Measurements from ENCODE around the gene FOXB1.

Gene FOXB1

DNA sequence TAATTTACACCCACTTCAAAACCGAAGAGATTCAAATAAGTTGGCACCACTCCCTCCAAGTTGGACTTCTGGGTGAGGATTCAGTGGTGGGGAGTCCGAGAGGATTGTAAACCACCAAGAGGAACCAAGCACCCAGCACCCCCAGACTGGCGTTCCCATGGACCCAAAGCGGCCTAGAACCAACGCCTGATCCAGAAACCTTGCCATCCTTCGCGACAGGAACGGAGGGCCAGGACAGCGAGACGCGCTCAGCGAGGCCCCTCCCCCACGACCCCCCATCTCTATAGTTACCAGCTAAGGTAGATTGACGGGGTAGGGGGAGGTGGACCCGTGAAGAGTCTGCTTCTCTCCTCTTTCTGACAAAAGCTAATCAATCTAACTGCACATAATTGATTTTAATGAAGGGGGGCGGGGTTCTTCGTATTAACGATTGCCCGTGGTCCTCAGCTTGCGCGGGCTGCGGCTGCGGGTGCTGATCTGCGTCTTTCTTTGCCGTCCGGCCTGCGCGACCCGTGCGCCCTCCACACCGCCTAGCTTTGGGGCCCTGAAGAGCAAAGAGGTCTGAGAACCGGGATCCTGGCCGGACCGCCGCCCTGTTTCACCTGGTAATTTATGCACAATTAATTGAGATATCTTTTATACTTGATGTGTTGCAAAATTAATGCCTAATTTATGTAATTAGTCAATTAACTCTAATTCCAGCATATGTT is 10.9 kb upstream of the FOXB1 start:
- Histone ChIP-seq H3K9me3 (ENCODE audit: insufficient read depth, low read depth, low read length) (no peaks in the 10 kb centered on the region), H3K4me3 (ENCODE audit: low read length) (peak overlapping the region; percentile 77; the same call in 1 of the 2 replicates), H3K27me3 (ENCODE audit: insufficient read depth, low read length) (peaks cover 58% of the 10 kb centered on the region), H3K36me3 (ENCODE audit: insufficient read depth, low read depth, low read length) (no peaks in the 10 kb centered on the region), H3K4me1 (ENCODE audit: insufficient read depth, low read length) (peaks cover 14% of the 10 kb centered on the region; the same call in 1 of the 2 replicates), H3K27ac (ENCODE audit: low read length) (no peak overlapping the region), H3K9ac (ENCODE audit: low read depth, low read length) (no peak overlapping the region)

DNA sequence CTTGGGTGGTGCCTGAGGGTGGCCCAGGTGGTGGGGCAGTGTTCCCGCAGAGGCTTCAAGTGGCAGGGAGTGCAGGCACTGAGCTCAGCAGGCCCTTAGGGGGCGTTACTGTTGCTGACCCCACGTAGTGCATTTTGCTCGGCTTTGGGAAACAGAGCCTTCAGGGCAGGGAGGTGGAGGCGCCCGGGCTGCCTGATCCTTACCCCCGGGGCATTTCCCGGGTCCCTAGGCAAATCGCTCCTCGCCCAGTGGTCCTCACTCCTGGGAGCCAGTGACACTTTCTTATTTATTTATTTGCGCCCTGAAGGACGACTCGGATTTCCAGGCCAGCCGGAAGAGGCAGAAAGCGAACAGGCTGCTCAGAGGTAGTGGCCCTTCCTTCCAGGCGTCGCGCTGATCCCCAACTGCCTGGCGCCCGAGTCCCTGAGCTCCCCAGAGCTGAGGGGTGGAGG is 10.1 kb upstream of the FOXB1 start:
- peaks cover 21% of the 10 kb centered on the region; the same call in 1 of the 2 replicates for H3K4me1 ChIP-seq (ENCODE audit: insufficient read depth, low read length)
- H3K27ac ChIP-seq (ENCODE audit: low read length) = no peak overlapping the region
- no peaks in the 10 kb centered on the region for H3K36me3 ChIP-seq (ENCODE audit: insufficient read depth, low read depth, low read length)
- H3K9ac ChIP-seq (ENCODE audit: low read depth, low read length) = peak overlapping the region; percentile 78; the same call in 1 of the 2 replicates
- no peaks in the 10 kb centered on the region for H3K9me3 ChIP-seq (ENCODE audit: insufficient read depth, low read depth, low read length)
- peaks cover 66% of the 10 kb centered on the region for H3K27me3 ChIP-seq (ENCODE audit: insufficient read depth, low read length)
- peak overlapping the region; percentile 77 for H3K4me3 ChIP-seq (ENCODE audit: low read length)

DNA sequence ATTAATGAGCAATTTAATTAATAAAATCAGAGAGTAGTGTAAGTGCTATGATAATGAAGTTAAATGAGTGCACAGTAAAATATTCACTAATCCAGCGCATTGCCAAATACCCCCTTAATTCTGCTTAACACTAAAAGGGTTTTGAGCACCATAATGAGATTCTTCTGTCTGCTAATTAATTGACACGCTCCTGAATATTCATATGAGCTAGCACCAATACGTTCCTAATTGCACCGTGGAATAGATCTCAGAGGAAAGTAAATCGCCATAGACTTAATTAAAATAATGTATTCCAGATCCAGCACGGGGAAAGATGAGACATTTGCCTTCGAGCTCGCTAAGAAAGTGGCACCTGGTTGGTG is 9.6 kb upstream of the FOXB1 start:
- H3K27ac ChIP-seq (ENCODE audit: low read length) = no peak overlapping the region
- H3K27me3 ChIP-seq (ENCODE audit: insufficient read depth, low read length) = peaks cover 71% of the 10 kb centered on the region
- no peaks in the 10 kb centered on the region for H3K36me3 ChIP-seq (ENCODE audit: insufficient read depth, low read depth, low read length)
- peak overlapping the region; percentile 78; the same call in 1 of the 2 replicates for H3K9ac ChIP-seq (ENCODE audit: low read depth, low read length)
- no peaks in the 10 kb centered on the region for H3K9me3 ChIP-seq (ENCODE audit: insufficient read depth, low read depth, low read length)
- peak overlapping the region; percentile 77 for H3K4me3 ChIP-seq (ENCODE audit: low read length)
- peaks cover 25% of the 10 kb centered on the region; the same call in 1 of the 2 replicates for H3K4me1 ChIP-seq (ENCODE audit: insufficient read depth, low read length)

DNA sequence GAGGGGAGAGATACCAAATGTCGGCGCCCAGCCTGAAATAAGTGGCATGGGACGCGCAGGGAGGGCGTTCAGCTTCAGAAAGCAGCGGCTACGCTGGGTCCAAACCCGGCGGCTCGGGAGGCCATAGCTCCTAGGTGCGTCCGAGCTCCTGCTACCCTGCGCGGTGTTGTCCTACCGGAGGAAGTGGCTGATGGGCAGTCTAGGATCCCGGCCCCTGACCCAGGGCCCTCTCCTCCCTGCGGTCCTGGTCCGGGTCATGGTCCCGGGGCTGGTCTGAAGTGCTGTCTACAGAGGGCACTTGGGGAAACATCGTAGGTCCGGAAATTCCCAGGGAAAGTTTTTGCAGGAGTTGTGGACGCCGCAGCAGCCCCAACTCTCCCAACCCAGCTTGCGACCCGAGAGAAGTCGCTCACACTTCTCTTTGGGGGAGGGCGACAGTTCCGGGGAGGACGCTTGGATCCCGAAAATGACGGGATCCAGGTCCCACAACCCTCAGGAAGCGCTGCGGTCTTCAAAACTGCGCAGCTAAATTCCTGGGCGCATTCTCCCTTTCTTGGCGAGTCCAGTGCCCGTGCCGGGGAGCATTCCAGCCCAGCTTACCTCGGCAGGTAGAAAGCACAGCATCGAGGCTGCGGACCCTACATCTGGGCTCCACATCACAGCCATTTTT is 9.1 kb upstream of the FOXB1 start:
- Histone ChIP-seq H3K27ac (ENCODE audit: low read length) (no peak overlapping the region), H3K36me3 (ENCODE audit: insufficient read depth, low read depth, low read length) (no peaks in the 10 kb centered on the region), H3K9me3 (ENCODE audit: insufficient read depth, low read depth, low read length) (no peaks in the 10 kb centered on the region), H3K4me3 (ENCODE audit: low read length) (peak overlapping the region; percentile 77), H3K4me1 (ENCODE audit: insufficient read depth, low read length) (peaks cover 25% of the 10 kb centered on the region; the same call in 1 of the 2 replicates), H3K27me3 (ENCODE audit: insufficient read depth, low read length) (peaks cover 76% of the 10 kb centered on the region), H3K9ac (ENCODE audit: low read depth, low read length) (peak overlapping the region; percentile 78)

DNA sequence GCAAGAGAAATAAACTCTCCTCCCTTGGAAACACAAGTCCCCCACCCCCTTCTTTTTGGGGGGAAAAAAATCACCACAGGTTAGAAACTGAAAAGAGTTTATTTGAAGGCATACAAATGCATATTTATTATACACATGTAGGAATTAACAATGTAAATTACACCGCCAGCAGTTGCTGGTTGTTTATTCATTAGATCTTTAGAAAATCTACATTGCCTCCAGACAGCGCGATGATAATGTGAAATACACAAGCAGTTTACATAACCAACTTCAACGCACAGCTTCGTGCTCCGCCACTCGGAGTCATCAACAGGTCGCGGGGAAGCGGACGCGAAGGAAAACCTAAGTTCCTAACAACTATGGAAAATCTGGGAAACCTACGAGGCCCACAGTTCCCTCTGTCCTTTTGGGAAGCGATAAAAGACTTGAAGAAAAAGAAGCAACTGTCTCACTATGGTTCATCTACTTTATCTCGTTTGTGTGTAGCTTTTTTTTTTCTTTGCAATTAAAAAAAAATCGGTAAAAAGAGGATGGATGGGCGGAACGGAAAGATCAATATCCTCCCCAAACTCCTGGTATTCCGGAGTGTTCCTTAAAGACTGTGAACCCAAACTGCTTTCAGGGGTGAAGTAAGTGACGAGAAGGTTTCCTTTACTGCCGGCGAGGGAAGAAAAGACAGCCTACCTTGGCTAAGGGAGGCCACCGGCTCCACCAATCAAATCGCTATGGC is 8.4 kb upstream of the FOXB1 start:
- H3K27ac ChIP-seq (ENCODE audit: low read length) = no peak overlapping the region
- peaks cover 28% of the 10 kb centered on the region; the same call in 1 of the 2 replicates for H3K4me1 ChIP-seq (ENCODE audit: insufficient read depth, low read length)
- H3K9me3 ChIP-seq (ENCODE audit: insufficient read depth, low read depth, low read length) = no peaks in the 10 kb centered on the region
- peaks cover 83% of the 10 kb centered on the region for H3K27me3 ChIP-seq (ENCODE audit: insufficient read depth, low read length)
- H3K36me3 ChIP-seq (ENCODE audit: insufficient read depth, low read depth, low read length) = no peaks in the 10 kb centered on the region
- H3K4me3 ChIP-seq (ENCODE audit: low read length) = peak overlapping the region; percentile 77
- H3K9ac ChIP-seq (ENCODE audit: low read depth, low read length) = peak overlapping the region; percentile 78; the same call in 1 of the 2 replicates

DNA sequence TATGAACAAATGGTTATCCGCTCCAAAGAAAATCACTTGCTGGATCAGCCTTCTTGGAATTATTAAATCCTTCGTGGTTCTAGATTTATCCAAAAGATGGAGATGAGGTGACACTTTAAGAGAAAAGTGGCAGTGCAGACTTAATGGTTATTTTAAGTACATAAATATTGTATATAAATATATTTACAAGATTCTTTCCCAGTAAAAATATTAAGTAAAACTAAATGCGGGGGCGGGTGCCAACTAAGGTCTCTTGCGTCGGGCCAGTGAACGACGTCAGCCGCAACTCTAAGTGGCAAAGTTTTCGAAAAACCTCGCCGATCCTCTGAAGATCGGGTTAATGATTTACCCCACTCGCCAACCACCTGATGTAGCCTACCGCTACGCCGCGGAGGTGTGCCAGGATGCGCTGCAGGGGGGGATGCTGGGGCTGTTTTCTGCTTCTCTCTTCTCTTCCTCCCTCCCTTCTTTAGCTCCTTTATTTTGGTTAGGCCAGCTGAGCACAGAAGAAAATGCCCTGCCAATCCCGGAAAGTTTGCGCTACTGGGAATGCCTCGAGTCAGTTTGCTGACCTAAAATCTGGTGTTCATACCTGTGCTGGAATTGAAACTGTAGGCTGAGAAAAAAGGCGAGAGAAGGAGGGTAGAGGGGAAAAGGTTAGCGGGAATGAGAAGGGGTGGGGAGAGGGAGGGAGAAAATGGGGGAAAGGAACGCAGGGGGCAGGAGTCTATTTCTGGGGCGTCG is 7.6 kb upstream of the FOXB1 start:
- Histone ChIP-seq H3K27ac (ENCODE audit: low read length) (no peak overlapping the region), H3K9me3 (ENCODE audit: insufficient read depth, low read depth, low read length) (no peaks in the 10 kb centered on the region), H3K4me3 (ENCODE audit: low read length) (peak overlapping the region; percentile 77), H3K36me3 (ENCODE audit: insufficient read depth, low read depth, low read length) (no peaks in the 10 kb centered on the region), H3K9ac (ENCODE audit: low read depth, low read length) (peak overlapping the region; percentile 53; the same call in 1 of the 2 replicates), H3K27me3 (ENCODE audit: insufficient read depth, low read length) (peaks cover 91% of the 10 kb centered on the region), H3K4me1 (ENCODE audit: insufficient read depth, low read length) (peaks cover 35% of the 10 kb centered on the region; the same call in 1 of the 2 replicates)

DNA sequence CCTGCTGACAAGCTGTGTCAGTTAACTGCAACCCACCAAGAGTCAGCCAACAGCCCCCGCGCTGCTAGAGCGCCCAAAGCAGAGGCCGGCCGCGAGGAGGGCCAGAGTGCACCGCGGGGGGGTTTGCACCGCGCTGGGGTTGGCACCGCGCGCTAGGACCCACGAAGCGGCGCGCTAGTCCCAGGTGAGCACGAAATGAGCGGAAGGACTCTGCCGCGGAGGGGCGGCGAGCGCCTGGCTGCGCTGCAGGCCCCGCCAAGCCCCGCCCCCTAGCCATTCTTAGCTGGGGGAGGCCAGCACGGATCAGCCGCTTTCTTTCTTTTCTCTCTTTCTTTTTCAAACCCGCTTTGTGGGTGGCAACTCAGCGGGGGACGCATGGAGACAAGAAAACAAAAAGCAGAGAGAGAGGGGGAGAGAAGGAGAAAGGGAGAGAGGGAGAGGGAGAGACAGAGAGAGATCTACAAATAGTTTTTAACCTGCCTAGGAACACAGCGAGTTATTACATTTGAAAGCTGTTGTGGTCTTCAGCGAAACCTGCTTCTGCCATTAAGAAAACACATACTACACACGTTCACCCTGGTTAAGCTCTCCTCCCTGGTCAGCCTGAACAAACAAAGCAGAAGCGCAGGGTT is 6.9 kb upstream of the FOXB1 start:
- no peaks in the 10 kb centered on the region for H3K36me3 ChIP-seq (ENCODE audit: insufficient read depth, low read depth, low read length)
- no peaks in the 10 kb centered on the region for H3K9me3 ChIP-seq (ENCODE audit: insufficient read depth, low read depth, low read length)
- H3K27ac ChIP-seq (ENCODE audit: low read length) = no peak overlapping the region
- H3K4me1 ChIP-seq (ENCODE audit: insufficient read depth, low read length) = peaks cover 41% of the 10 kb centered on the region; the same call in 1 of the 2 replicates
- H3K27me3 ChIP-seq (ENCODE audit: insufficient read depth, low read length) = peaks cover 98% of the 10 kb centered on the region
- H3K9ac ChIP-seq (ENCODE audit: low read depth, low read length) = peak overlapping the region; percentile 53; the same call in 1 of the 2 replicates
- H3K4me3 ChIP-seq (ENCODE audit: low read length) = peak overlapping the region; percentile 77

DNA sequence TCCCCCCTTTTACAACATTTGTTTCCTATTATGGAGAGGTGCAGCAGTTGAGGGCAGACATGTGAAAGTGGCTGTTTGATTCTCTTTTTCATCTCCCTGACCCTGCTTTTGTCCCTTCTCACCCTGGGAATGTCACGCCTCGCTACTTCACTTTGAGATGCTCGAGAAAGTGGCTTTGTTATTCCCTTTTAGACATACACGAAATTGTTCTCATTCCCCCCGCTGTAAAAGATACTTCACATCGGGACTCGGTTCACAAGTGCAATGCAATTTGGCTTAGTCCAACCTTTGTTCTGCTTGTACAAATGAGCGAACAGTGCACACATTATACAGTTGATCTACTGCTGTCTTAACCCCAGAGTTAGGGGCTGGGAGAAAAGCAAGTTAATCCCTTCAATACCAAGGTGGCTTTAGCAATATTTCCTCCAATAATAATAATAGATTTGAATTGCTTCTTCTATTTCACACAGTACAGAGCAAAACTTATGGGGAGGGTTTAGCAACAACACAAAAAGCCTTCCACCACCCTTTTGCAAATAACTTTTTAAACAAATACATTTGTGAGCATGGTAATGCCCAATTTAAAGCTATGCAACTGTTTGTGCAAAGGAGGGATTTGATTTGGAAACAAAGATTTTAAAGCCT is 5.7 kb upstream of the FOXB1 start:
- Histone ChIP-seq H3K36me3 (ENCODE audit: insufficient read depth, low read depth, low read length) (no peaks in the 10 kb centered on the region), H3K9me3 (ENCODE audit: insufficient read depth, low read depth, low read length) (no peaks in the 10 kb centered on the region), H3K27me3 (ENCODE audit: insufficient read depth, low read length) (peaks cover 98% of the 10 kb centered on the region), H3K4me1 (ENCODE audit: insufficient read depth, low read length) (peaks cover 41% of the 10 kb centered on the region; the same call in 1 of the 2 replicates), H3K4me3 (ENCODE audit: low read length) (peak overlapping the region; percentile 77), H3K27ac (ENCODE audit: low read length) (no peak overlapping the region), H3K9ac (ENCODE audit: low read depth, low read length) (peak overlapping the region; percentile 52)

DNA sequence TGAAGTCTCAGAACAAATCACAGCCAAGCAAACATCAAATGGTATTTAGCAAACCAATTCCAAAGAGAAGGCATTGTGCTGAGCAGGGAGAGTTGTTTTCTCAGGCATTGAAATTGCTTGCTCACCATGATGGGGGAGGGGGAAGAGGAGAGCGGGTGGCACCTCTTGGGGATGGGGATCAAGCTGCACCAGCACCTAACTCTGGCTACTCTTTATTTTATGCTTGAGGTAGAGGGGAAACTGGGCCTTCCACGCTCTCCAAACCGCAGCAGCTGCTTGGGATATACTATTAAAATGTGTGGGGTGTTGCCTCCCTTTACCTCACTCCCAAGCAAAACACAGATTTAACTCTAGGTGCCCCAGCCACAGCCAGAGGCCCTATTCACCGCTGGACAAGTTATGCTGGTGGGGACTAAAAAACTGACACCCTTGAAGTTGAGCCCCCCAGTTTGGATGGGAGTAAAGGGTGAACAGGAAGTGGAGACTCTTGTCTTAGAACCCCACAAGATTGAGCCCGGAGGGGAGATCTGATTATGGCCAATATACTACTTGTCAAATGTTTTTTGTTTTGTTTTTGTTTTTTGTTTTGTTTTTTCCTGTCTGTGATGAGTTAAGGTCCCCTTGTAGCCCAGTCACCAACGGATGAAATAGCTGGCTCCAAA is 5.0 kb upstream of the FOXB1 start:
- Histone ChIP-seq H3K27me3 (ENCODE audit: insufficient read depth, low read length) (peaks cover 98% of the 10 kb centered on the region), H3K4me1 (ENCODE audit: insufficient read depth, low read length) (peaks cover 41% of the 10 kb centered on the region; the same call in 1 of the 2 replicates), H3K9me3 (ENCODE audit: insufficient read depth, low read depth, low read length) (no peaks in the 10 kb centered on the region), H3K9ac (ENCODE audit: low read depth, low read length) (peak overlapping the region; percentile 76; the same call in 1 of the 2 replicates), H3K27ac (ENCODE audit: low read length) (no peak overlapping the region), H3K36me3 (ENCODE audit: insufficient read depth, low read depth, low read length) (no peaks in the 10 kb centered on the region), H3K4me3 (ENCODE audit: low read length) (peak overlapping the region; percentile 77)

DNA sequence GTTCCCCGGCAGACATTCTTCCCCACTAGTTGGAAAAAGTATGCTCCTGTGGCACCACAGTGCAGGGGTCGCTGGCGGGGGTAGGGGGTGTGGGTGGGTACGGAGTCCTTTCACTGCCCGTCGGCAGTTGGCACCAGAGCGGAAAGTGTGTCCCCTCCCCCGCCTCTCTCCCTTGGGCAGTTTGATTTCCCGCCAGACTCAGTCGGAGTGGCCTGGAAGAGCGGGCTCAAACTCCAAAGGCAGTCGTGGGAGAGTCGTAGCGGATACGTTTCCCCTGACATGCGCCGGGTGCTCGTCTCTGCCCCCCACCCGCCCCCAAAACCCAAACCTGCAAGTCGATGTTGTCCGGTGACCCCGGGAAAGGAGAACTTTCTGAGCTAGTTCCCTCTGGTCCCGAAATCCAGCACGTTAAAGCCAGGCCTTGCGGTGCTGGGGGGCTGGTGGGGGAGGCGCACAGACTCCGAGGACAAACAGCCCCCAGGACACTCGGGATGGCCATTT is 4.4 kb upstream of the FOXB1 start:
- H3K36me3 ChIP-seq (ENCODE audit: insufficient read depth, low read depth, low read length) = no peaks in the 10 kb centered on the region
- H3K27ac ChIP-seq (ENCODE audit: low read length) = no peak overlapping the region
- H3K9me3 ChIP-seq (ENCODE audit: insufficient read depth, low read depth, low read length) = no peaks in the 10 kb centered on the region
- peak overlapping the region; percentile 77 for H3K4me3 ChIP-seq (ENCODE audit: low read length)
- peaks cover 98% of the 10 kb centered on the region for H3K27me3 ChIP-seq (ENCODE audit: insufficient read depth, low read length)
- H3K9ac ChIP-seq (ENCODE audit: low read depth, low read length) = peak overlapping the region; percentile 76; the same call in 1 of the 2 replicates
- peaks cover 38% of the 10 kb centered on the region; the same call in 1 of the 2 replicates for H3K4me1 ChIP-seq (ENCODE audit: insufficient read depth, low read length)
